CD4-positive, alpha-beta T cell treated with Interleukin-10 for 1 hour (primary cell): ENCODE results near the gene RANBP3L.
A peak's percentile ranks its signal among the peaks of the same experiment; 100 is the strongest.
"Not testable (repeated sequence)": the region's sequence is repeated elsewhere in the genome, so short reads cannot be mapped to it uniquely, and the experiment has no call there.

Experiments used
- DNase-seq: peaks from one replicate; pipeline ENCODE4 v3.0.0-alpha.2; 2020

Gene RANBP3L, protein sequence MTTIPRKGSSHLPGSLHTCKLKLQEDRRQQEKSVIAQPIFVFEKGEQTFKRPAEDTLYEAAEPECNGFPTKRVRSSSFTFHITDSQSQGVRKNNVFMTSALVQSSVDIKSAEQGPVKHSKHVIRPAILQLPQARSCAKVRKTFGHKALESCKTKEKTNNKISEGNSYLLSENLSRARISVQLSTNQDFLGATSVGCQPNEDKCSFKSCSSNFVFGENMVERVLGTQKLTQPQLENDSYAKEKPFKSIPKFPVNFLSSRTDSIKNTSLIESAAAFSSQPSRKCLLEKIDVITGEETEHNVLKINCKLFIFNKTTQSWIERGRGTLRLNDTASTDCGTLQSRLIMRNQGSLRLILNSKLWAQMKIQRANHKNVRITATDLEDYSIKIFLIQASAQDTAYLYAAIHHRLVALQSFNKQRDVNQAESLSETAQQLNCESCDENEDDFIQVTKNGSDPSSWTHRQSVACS

GRCh38 chr5:36301858-36302603 is at the start of gene RANBP3L:
TSS of gene RANBP3L (minus strand) at chr5:36301902. CDS start at chr5:36301416, 486 bp downstream.
- peak; percentile 2 for DNase-seq

DNA sequence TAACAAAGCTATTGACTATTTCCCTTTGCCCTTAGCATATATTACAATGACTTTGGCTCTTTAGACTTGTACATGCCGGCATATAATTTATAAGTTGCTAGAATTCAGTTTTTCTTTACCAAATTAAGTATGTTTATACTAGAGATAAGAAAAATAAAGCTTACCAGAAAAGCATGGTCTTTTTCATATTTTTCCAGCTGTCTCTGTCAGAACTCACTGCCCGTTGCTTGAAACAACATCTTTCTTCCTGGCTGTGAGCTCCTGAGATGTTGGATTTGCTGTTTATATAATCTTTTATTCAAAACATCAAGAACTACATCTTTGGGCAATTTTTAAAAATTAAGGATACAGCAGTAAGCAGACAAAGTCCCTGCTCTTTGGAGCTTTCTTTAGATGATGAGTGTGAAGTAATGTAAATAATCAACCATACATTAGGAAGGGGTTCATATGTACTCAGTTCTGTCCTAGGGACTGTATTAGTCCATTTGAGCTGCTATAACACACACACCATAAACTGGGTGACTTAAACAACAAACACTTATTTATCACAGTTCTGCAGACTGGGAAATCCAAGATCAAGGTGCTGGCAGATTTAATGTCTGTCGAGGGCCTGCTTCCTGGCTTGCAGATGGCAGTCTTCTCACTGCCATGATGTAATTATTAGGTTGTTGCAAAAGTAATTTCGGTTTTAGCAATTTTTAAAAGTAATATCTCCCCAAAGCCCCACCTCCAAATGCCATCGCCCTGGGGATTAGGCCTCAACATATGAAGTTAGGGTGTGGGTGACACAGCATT is 45.4 kb upstream of the RANBP3L start:
- no peak for DNase-seq

DNA sequence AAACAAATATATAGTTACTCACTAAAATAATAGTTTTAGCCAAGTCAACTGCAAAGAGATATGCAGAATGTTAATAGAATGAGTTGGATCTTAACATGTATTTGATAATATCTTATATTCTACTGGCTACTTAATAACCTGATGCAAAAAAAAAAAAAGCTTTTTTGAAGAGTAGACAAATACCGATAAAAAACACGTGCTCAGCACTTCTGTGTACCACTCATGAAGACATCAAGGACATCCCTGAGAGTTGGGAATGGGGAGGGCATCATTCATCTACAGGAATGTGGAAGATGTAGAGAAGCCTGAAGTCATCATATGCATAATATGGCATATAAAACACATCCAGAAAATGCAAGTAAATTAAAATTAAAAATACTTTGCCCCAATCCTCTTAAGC is 43.2 kb upstream of the RANBP3L start:
- no peak for DNase-seq

- DNase-seq = not testable (repeated sequence)
Observed at GRCh38 chr5:36341720-36342119, 40.0 kb upstream of the RANBP3L start.

DNA sequence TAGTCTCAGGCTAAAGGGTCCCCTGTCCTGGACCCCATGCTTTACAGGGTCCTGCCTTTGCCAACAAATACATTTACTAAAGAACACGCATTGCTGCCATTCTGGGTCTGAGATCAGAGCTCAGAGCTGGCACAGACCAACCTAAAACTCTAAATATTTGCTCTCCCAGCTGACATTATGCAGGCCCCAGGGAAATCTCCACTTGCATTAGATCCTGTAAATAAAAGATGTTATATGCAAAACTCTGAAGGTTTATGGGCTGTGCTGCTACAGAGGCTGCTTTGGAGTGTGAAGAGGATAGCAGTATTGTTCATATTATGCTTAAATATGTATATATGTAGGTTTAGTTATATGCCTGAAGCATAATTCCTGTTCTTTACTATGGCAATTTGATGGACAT is 35.9 kb upstream of the RANBP3L start:
- DNase-seq = no peak

DNA sequence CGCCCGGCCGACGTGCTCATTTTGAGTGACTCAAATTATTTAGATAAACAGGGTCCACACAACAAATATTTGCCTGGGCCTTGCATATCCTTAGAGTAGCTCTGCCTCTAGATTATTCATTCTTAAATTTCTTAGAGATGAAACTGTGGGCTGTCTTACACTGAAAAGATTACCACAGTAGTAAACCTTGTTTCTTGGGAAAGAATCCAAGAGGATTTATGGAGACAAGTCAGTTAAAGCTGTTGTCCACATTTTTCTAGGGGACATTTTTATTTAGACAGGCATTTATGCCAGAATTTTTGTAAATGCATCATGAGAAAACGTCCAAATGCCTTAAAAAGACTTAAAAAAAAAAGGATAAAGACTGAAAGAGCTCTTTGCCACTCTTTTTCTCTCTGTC is 32.6 kb upstream of the RANBP3L start:
- DNase-seq = no peak

DNA sequence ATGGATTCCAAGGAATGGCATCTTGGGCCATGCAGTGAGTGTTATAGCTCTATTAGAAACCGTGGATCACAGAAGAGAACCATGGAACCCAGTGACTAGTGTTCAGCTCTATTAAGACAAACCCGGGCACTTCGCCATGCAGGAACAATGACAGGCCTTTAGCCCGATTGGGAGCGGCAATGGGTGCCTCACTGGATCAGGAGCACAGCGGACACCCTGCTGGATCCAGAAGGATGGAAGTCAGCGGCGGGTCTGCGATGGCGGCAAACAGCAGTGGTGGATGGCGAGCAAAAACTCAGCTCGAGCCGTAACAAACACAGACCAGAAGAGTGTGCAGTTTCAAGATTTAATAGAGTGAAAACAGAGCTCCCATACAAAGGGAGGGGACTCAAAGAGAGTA is 31.0 kb upstream of the RANBP3L start:
- not testable (repeated sequence) for DNase-seq

- DNase-seq = no peak
Observed at GRCh38 chr5:36325196-36325595, 23.5 kb upstream of the RANBP3L start.

GRCh38 chr5:36323926-36324781 is 22.5 kb upstream of the RANBP3L start:
- no peak for DNase-seq

GRCh38 chr5:36312953-36313672 is 11.4 kb upstream of the RANBP3L start:
- no peak for DNase-seq

DNA sequence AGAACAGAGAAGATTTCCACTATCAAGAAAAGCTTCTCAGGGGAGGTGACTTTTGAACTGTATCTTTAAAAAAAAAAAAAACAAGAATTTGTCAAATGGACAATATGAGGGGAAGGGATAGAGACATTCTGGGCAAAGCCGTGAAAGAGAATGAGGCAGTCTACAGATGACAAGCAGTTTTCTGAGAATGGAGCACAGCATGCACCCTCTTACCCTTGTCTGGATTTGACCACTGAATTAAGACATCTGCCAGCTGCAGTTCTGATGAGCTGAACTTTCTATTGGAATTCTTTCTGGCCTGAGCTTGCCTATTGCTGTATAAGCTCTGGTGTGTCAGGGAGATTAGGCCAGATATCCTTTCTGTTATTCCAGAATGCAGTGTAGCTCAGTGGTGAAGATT is 10.3 kb upstream of the RANBP3L start:
- DNase-seq = no peak

- no peak for DNase-seq
Observed at GRCh38 chr5:36310138-36310537, 8.4 kb upstream of the RANBP3L start.

GRCh38 chr5:36305571-36306326 is 4.0 kb upstream of the RANBP3L start:
- DNase-seq = peak; percentile 19

DNA sequence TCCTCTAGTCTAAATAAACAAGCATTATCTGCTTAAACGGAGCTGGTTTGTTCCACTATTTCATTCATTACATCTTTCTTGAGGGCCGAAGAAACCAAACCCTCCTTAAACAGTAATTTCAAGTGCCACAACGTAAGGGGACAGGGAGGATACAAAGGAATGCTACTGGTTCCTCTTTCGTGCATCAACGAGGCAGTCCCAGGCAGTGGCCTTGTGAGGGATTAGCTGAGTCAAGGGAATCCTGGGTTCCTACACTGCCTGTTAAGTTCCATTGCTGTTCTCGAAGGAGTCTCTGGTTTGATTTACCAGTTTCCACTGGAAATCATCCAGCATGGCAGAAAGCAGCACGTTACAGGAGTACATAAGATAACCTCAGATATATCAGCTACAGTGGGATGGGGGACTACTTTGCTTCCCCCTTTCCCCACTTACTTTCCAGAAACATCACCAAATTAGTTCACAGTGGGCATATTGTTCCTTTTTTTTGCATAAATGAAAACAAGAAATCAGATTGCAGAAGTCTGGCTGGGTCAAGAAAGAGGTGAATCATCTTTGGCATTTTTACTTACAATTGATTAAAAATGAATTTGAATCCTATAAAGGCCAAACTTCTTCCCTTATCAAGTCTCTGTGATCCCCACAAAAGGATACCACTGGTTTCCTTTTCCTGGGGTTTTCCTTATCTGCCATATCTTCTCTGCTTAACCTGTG is 2.5 kb upstream of the RANBP3L start:
- DNase-seq = no peak

DNA sequence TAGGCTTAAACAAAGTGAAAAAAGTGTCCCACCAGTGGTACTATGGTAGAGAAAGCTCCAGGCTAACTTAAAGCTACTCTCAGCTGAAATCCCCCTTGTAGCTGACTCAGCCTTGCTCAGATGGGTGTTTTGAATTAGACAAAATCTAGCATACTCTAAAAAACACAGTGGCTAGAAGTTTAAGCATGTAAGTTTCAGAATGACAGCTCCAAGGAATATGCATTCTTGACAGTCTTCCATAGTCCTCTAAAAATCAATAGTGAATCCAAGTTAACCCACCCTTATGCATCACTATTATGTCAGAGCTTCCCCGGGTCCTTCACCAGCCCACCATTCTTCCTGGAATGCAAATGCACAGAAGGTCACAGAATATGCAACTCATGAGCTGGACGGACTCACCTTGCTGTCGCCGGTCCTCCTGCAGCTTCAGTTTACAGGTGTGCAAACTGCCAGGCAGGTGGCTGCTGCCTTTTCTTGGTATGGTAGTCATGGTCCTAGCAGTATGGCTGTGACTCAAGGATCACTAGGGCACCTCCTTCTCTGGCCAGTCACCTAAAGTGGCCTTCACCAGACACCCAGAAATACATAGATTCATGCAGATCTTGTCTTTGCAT is 668 bp downstream of the RANBP3L start:
- no peak for DNase-seq

- no peak for DNase-seq
Observed at GRCh38 chr5:36300191-36300926, 1.3 kb downstream of the RANBP3L start.

DNA sequence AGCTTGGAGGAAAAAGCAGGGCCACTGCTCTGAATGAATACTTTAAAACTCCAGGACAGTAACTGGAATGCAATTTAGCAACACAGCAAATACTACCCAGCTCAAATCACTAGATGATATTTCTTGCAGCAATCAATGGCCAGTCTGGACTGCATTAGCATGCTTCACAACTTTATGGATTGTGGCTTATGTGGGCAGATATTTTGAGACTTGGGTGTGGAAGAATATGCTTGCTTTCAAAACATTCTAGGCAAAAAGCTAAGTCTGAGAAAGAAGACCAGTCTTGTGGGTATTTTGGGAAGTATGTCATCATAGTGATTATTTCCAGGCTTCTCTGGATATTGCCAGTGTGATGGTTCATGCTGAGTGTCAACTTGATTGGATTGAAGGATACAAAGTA is 3.1 kb downstream of the RANBP3L start:
- no peak for DNase-seq

- DNase-seq = no peak
Observed at GRCh38 chr5:36297653-36298052, 4.0 kb downstream of the RANBP3L start.
